Activated T-cell treated with anti-CD3 and anti-CD28 coated beads for 4 hours (primary cell): Measurements from ENCODE around the gene ZBTB45.

ENCODE experiments used
- DNase-seq: peaks from one replicate; pipeline ENCODE4 v3.0.0-alpha.2; 2020

ZBTB45 gene

GRCh38 chr19:58519355-58520256, at the start of gene ZBTB45:
Gene ZBTB45, minus strand, starts transcription at chr19:58519810. Its CDS starts 2,137 bp downstream, at chr19:58517673.
- peak; percentile 78 for DNase-seq

- no peak for DNase-seq
Observed at GRCh38 chr19:58568453-58569130, 49.0 kb upstream of the ZBTB45 start.

GRCh38 chr19:58566989-58567388, 47.4 kb upstream of the ZBTB45 start:
- DNase-seq = no peak

- DNase-seq = no peak
Observed at GRCh38 chr19:58563823-58564222, 44.2 kb upstream of the ZBTB45 start.

- no peak for DNase-seq
Observed at GRCh38 chr19:58563034-58563573, 43.5 kb upstream of the ZBTB45 start.

- DNase-seq = no peak
Observed at GRCh38 chr19:58562122-58563033, 42.8 kb upstream of the ZBTB45 start.

- DNase-seq = no peak
Observed at GRCh38 chr19:58561373-58562121, 41.9 kb upstream of the ZBTB45 start.

- no peak for DNase-seq
Observed at GRCh38 chr19:58560921-58561320, 41.3 kb upstream of the ZBTB45 start.

- DNase-seq = no peak
Observed at GRCh38 chr19:58560007-58560887, 40.6 kb upstream of the ZBTB45 start.

- peak; percentile 35 for DNase-seq
Observed at GRCh38 chr19:58559275-58560006, 39.8 kb upstream of the ZBTB45 start.

- DNase-seq = peak; percentile 98
Observed at GRCh38 chr19:58558623-58559274, 39.1 kb upstream of the ZBTB45 start.

GRCh38 chr19:58558066-58558622, 38.5 kb upstream of the ZBTB45 start, which contains the start of gene UBE2M:
Gene UBE2M, minus strand, starts transcription at chr19:58558611. Its CDS starts 230 bp downstream, at chr19:58558381.
- peak; percentile 44 for DNase-seq

- no peak for DNase-seq
Observed at GRCh38 chr19:58557221-58558065, 37.8 kb upstream of the ZBTB45 start.

GRCh38 chr19:58556622-58557220, 37.1 kb upstream of the ZBTB45 start:
- DNase-seq = no peak

- no peak for DNase-seq
Observed at GRCh38 chr19:58555920-58556621, 36.5 kb upstream of the ZBTB45 start.

GRCh38 chr19:58555369-58555885, 35.8 kb upstream of the ZBTB45 start:
- DNase-seq = no peak
